Measurements from ENCODE around the gene ETV7. TPM values are rescaled to one million over a fixed set of nuclear protein-coding genes. Genes with fewer than 3 reads are reported as not detected.

Gene ETV7
- total and polyA plus RNA-seq, 8 donors, result 0.16 to 4.6 (median 1.1) TPM

DNA sequence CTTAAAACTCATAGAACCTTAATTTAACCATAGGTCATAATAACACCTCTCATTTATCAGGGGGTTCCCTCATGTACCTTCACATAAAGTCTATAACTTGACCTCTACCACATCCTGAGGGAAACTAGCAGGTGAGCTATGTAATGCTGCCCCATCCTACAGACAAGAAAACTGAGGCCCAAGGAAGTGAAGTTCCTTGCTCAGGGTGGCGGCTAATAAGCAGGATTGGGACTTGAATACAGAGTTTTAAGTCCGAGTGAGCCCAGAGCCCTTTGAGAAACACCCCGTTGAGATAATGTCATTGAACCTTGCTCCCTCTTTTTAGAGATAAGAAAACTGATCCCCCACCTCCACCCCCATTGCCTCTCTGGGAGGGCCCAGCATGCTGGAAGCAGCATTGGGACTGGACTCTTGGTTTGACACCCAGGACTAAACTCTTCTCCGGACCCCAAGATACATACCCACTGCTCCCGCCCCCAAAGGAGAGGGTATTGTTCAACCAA is 51.2 kb downstream of the ETV7 start:
- Histone ChIP-seq H3K27me3 (no peaks in the 10 kb centered on the region), H3K4me1 (peaks cover 0 to 17% (median 16%) of the 10 kb centered on the region in 3 donors), H3K9me3 (no peaks in the 10 kb centered on the region), H3K27ac (peak overlapping the region in 2 of 4 donors; percentile 50 to 86), H3K4me3 (peak overlapping the region in 2 of 4 donors; percentile 6 to 33), H3K36me3 (no peaks in the 10 kb centered on the region)
- WGBS, 2 donors, result 75 to 76% methylated on average over 5 of the region's 5 CpGs
- TF ChIP-seq, protein P1, sequence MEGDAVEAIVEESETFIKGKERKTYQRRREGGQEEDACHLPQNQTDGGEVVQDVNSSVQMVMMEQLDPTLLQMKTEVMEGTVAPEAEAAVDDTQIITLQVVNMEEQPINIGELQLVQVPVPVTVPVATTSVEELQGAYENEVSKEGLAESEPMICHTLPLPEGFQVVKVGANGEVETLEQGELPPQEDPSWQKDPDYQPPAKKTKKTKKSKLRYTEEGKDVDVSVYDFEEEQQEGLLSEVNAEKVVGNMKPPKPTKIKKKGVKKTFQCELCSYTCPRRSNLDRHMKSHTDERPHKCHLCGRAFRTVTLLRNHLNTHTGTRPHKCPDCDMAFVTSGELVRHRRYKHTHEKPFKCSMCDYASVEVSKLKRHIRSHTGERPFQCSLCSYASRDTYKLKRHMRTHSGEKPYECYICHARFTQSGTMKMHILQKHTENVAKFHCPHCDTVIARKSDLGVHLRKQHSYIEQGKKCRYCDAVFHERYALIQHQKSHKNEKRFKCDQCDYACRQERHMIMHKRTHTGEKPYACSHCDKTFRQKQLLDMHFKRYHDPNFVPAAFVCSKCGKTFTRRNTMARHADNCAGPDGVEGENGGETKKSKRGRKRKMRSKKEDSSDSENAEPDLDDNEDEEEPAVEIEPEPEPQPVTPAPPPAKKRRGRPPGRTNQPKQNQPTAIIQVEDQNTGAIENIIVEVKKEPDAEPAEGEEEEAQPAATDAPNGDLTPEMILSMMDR (IDR thresholded peaks at IDR 0.05), result no peak
- FAIRE-seq (no peak), ATAC-seq (no peak), DNase-seq (no peak)
- intact Hi-C loops (cut with DNase I), result no loop called here

DNA sequence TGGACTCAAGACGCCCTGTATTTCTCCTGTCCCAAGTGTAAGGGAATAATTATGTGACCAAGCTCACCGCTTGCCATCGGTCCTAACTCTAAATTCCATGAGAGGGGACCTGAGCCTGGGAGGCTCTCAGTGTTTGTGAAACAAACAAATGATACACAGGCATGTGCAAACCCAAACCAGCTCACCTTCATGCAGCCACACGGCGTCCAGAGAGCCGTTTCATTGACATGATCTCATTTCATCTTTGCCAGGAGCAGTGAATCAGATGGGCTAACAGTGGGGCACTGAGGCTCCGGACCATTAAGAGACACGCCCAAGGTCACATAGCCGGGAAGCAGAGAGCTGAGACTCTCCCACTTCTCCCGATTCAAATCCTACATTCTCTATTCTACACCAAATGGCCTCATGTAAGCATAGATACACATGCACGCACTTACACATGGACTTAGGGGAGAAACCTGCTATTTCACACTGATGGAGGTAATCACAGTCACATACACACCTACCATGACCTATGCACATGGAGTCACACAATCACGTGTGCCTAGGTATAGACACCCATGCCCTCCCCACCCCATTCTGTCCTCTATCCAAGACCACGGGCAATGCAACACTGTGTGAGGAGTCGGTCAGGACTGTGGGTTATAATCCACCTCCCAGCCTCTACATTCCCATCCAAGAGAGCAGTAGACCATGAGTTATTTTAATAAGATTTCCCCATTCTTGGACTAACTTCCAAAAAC is 51.8 kb downstream of the ETV7 start:
- peaks cover 0 to 17% (median 16%) of the 10 kb centered on the region in 3 donors for H3K4me1 ChIP-seq
- FAIRE-seq (no peak), ATAC-seq (peak in 3 of 4 donors; percentile 1 to 3 (median 1)), DNase-seq (no peak)
- H3K27ac ChIP-seq, result peak overlapping the region in 2 of 4 donors; percentile 50 to 86
- no peaks in the 10 kb centered on the region for H3K36me3 ChIP-seq
- intact Hi-C loops (cut with DNase I), result no loop called here
- H3K4me3 ChIP-seq, result peak overlapping the region in 2 of 4 donors; percentile 6 to 33
- no peaks in the 10 kb centered on the region for H3K27me3 ChIP-seq
- WGBS, 2 donors, result 63 to 65% methylated on average over 14 of the region's 14 CpGs
- H3K9me3 ChIP-seq, result no peaks in the 10 kb centered on the region
- TF ChIP-seq, protein P1 (IDR thresholded peaks at IDR 0.05), result no peak

DNA sequence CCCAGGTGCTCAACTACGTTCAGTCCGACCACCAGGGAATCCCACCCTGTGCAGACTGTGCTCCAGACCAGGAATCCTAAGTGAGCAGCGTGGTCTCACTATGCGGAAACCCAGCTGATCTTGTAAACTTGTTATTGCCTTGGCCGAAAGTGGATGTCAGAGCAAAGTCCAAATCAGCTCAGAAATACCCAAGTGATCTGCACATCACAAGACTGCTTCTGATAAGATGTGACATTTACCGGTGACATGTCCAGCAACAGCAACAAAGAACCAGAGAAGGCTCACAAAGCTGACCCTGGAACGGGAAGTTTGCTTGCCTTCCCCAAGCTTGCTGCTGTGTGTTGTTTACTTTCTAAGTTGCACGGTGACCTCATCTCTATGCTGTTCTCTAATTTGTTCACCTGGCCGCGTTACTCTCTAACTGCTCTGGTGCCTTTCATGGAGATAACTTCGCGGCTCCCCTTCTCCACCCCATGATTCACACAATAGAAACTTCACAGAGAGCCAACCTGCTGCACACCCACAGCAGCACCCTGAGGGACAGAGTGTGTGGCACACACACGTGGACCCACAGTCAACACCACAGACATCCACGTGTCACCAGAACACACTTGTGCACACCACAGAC is 52.5 kb downstream of the ETV7 start:
- Histone ChIP-seq H3K9me3 (no peaks in the 10 kb centered on the region), H3K4me3 (peak overlapping the region in 2 of 4 donors; percentile 6 to 33), H3K27ac (peak overlapping the region in 2 of 4 donors; percentile 50 to 86), H3K36me3 (no peaks in the 10 kb centered on the region), H3K4me1 (peaks cover 0 to 17% (median 16%) of the 10 kb centered on the region in 3 donors), H3K27me3 (no peaks in the 10 kb centered on the region)
- intact Hi-C loops (cut with DNase I), result no loop called here
- TF ChIP-seq, protein P1 (IDR thresholded peaks at IDR 0.05), result no peak
- DNase-seq, result peak in 3 of 6 donors; percentile 34 to 47 (median 43)
- FAIRE-seq, result no peak
- peak; percentile 72 to 88 (median 78) for ATAC-seq
- WGBS, 2 donors, result 34 to 37% methylated on average over 14 of the region's 14 CpGs

DNA sequence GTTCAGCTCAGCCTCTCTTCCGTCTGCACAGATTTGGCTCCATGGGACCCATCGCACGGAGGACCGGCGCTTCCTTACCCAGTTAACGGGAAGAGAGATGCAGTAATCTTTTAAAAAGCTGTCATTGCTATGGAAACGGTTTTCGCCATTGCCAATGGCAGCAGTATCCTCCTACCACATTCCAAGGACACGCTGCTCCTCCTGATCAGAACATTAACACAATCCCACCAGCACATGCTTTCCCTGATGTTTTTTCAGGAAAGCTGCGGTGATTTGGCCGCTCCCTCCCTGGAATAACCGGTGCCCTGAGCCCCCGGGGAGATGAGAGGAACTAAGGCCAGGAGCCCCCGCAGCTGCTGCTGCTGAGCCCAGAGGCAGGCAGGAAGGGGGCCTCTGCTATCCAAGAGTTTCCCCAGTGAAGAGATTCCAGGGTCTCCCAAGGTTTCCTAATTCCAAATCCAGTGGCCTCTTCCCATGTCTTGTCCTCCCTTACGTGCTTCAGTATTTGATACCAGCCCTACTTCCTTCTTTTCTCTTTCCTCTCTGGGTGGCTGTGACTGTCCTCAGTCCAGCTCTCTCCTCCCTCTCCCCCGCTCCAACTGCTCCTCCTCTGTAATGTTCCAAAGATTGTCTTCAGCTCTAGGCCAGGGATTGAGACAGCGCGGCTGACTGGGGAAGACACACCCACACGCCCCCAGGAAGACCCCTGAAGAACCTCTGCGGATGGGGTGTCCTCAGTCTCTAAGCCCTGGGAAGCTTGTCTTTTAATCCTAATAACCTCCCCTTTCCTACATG is 53.3 kb downstream of the ETV7 start:
- Histone ChIP-seq H3K27me3 (no peaks in the 10 kb centered on the region), H3K36me3 (no peaks in the 10 kb centered on the region), H3K4me1 (peaks cover 0 to 17% (median 16%) of the 10 kb centered on the region in 3 donors), H3K27ac (peak overlapping the region in 2 of 4 donors; percentile 50 to 86), H3K9me3 (no peaks in the 10 kb centered on the region), H3K4me3 (peak overlapping the region in 1 of 4 donors; percentile 33)
- ATAC-seq (peak in 2 of 4 donors; percentile 4), DNase-seq (no peak), FAIRE-seq (no peak)
- intact Hi-C loops (cut with DNase I), result no loop called here
- TF ChIP-seq, protein P1 (IDR thresholded peaks at IDR 0.05), result no peak
- 87% methylated on average over 20 of the region's 20 CpGs for WGBS, 2 donors

Measured in pancreas (tissue), 10 donors.